GM20431 (cell line): ENCODE data around the gene TANC1.

Experiments
- in situ Hi-C: fragments of 300-500 bp; cut with MseI, MboI; formaldehyde crosslinking; loops from one replicate; pipeline ENCODE4 v1.15.0; 2020; ENCODE audit warnings: low sequenced_read_pairs; ENCODE audit not compliant: unreplicated experiment

The TANC1 gene

DNA sequence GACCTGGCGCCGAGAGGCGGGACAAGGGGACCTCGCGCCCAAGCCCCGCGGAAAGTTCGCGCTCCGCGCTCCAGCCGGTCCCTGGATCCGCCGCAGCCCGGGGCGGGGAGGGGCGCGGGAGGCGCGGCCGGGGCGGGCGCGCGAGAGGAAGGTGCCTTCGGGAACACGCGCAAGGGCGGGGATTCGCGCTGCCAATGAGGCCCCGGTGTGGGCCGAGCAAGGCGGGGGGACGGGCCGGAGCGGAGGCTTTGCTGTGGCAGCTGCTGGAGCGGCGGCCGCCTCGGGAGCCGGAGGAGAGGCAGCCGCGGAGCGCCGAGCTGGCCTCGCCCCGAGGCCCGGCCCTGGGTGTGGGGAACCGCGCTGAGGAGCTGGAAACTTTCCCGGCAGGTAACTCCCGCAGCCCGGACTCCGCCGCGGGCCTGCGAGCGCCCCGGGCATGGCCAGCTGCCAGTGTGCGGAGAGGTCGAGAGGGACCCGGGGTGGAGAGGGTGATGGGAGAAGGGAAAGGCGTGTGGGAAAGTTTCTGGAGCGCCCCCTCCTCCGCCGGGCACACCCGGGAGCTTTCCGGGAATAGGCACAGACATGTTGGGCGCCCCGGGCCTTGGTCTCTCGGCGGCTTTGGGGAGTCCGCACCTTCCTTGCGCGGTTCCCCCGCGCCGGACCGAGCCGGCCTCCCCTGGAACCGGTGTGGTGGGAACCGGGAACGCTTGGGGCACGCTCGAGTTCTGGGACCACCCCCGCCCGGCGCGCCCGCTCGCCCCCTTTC, at the start of gene TANC1:
TANC1 (plus strand) TSS at position 245 of the 766 bp plus-strand sequence. CDS start 97,271 bp downstream, outside the sequence.
- in situ Hi-C loops = no loop called here

DNA sequence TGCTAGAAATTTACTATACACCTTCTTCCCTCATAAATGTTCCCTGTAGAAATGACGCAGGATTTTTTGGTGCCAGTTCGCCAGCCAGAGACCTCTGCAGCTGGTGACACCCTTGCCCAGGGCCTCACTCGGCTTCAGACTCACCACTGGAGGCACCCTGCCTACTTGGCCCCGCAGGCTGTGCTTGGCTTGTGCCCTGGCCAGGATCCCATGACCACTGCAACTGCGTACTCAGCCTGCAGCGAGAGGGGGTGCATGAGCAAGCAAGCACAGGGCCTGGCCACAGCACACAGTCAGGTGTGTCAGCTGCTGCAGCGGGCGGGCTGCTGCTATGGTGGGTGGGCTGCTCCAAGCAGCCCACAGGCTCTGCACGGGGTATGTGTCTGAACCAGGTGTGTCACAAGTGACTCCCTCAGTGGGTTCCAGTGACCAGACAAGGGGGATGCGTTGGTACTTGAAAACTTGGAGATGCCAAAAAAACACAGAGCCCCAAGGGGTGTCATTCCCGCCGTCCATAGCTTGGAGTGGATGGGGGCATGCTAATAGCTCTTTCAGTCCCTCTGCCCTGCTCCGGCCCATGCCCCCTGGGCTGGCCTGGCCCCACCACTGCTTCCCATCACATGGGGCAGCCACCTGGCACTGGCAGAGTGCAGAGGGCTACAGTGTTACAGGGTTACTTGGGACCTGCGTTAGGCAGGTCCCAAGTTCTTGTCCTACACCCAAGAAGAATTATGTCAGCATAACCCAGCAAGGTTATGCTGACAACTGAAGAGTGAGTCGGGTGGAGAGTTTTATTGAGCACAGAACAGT, 46.6 kb upstream of the TANC1 start:
- in situ Hi-C loops = no loop called here

DNA sequence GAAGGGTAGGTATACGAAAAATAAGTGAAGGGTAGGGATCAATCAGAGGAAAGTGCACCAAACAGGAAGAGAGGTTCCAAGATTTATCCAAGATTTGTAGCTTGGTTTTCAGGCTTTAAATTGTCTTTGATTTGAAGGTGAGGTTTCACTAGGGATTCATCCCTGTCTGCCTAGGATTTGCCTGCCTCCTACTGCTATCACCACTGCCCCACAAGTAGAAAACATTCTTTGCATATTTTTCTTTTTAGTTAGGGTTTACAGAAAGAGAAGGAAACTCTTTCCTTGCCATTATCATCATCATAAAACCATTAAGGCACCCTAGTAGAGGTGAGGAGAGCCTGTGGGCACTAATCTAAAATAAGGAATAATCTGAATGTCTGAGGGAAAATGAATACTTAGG, 45.8 kb upstream of the TANC1 start:
- in situ Hi-C loops = no loop called here

DNA sequence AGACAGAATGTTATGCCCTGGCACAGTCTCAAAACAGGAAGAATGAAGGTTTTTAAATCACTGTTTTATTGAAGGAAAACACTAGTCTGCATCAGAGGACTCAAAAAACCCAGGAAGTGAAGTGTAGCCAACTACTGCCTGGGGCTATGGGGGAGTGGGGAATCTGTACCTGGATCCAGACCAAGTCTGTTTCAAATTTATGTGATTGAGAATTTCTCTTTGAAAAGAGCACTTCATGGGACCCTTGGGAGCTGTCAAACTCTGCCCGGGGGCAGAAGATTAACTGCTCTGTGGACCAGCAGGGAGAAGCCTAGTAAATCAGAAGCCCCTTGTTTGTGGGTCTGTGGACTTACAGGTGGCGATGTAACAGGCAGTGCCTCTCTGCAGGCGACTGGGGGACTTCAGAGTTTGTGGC, 45.3 kb upstream of the TANC1 start:
- in situ Hi-C loops = no loop called here

DNA sequence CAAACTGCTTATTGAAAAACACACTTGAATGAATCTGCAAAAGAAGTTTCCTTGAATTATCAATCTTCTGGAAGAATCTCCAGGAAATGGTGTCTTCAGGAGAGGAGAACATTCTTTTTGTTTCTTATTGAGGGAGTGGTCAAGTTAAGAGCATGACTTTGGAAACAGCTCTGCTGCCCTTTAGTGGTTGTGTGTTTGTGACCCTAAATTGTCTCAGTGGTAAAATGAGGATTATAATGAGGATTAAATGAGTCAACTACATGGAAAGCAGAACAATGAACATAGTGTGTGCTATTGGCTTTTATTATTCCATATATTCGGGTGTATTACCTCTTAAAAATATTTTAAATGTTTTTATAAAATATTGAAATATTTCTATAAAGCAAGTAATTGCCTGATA, 44.8 kb upstream of the TANC1 start:
- in situ Hi-C loops = no loop called here

DNA sequence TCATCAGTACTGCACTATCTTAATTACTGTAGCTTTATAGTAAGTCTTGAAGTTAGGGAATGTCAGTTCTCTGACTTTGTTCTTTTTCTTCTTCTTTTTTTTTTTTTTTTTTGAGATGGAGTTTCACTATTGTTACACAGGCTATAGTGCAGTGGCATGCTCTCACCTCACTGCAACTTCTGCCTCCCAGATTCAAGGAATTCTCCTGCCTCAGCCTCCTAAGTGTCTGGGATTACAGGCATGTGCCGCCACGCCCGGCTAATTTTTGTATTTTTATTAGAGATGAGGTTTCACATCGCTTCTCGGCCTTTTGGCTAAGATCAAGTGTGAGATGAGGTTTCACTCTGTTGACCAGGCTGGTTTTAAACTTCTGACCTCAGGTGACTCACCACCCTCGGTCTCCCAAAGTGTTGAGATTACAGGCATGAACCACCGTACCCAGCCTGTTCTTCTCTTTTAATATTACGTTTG, 41.9 kb upstream of the TANC1 start:
- in situ Hi-C loops = no loop called here

DNA sequence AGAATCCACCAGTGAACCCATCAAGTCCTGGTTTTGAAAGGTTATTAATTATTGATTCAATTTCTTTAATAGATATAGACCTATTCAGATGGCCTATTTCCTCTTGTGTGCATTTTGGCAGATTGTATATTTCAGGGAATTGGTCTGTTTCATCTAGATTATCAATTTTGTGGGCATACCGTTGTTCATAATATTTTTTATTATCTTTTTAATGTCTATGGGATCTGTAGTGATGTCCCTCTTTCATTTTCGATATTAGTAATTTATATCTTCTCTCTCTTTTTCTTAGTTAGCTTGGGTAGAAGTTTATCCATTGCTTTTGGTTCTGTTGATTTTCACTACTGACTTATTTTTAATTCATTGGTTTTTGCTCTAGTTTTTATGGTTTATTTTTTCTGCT, 39.9 kb upstream of the TANC1 start:
- in situ Hi-C loops = no loop called here

DNA sequence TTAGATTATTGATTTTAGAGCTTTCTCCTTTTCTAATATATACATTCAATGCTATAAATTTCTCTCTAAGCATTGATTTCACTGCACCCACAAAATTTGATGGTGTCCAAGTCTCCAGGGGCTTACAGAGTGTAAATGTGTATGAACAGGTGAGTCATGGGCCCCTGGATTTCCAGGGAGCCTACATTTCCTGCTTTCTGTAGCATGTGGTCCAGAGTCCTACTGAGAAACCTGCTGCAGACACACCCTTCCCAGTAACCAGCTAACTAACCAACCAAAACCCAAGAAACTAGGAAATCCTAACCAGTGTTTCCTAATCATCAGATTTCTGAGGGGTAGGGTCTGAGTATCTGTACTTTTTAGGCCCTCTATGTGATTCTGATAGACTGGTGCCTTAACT, 39.5 kb upstream of the TANC1 start:
- in situ Hi-C loops = no loop called here

DNA sequence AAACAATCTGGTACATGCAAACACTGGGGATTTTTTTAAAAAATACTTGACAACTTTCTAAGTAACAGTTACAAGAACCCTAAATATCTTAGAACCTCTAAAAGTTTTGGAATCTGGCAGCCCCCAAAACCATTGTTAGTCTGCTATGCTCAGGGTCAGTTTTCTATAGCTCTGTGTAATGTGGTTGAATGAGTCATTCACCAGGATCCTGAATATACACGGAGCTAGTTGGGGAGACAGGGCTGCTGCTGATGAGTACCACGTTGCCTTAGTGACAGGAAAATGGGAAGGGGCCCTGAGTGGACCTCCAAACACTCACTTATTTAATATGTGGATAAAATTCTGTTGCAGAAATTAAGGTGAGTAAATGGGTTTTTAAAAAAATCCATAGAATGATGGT, 36.9 kb upstream of the TANC1 start:
- in situ Hi-C loops = no loop called here

DNA sequence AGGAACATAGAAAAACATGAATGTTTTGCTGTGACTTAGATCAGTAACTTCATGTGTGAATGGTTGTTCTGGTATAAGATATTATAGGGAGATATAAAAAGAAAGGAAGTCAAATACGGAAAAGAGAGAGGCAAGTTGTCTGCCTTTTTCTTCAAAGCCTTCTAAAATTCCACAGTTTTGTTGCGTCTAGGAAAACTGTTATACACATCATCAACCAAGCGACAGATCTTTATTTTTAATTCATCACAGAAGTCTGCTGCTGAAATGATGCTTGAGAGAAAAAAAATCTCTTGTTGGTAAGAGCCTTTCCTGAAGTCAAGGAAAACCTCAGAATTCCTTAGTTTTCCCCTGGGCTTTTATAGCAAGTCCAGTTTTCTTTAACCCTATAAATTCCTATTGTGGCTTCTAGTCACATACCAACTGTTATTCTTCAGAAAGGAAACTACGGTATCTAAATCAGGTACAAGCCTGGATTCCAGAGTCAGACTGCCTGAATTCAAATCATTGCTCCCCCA, 36.3 kb upstream of the TANC1 start:
- in situ Hi-C loops = no loop called here

DNA sequence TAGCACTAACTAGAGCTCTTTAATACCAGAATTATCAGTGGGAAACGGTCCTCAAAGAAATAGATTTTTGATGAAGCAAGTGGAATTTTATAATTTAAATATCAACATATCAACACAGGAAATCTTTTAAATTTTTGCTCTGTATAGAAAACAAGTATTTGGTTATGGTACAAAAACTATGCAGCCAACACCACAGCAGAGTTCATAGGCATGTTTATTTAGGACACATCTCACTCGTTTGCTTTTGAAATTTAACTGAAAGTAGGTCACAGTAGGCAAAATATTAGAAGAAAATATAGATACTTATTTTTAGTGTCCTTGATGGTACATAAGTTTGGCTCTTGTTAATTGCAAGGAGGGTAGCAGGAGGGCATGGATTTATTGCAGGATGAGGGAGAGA, 34.3 kb upstream of the TANC1 start:
- in situ Hi-C loops = no loop called here

DNA sequence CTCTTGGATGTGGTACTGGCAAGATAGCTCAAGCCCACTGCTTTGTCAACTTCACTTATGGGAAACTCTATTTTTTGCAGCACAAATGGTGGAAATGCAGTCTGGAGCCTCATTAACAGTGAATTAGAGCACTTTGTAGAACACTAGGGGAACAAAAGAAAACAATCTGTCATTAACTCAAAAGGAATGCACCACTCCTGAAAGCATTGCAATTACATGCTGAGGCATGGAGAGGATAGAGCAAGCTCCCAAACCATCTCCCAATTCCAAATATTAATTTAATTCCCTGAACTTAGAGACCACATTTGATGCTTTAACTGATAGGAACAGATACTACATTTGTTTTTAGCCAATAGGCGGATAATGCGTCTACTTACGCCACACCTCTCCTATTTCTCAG, 32.8 kb upstream of the TANC1 start:
- in situ Hi-C loops = no loop called here

DNA sequence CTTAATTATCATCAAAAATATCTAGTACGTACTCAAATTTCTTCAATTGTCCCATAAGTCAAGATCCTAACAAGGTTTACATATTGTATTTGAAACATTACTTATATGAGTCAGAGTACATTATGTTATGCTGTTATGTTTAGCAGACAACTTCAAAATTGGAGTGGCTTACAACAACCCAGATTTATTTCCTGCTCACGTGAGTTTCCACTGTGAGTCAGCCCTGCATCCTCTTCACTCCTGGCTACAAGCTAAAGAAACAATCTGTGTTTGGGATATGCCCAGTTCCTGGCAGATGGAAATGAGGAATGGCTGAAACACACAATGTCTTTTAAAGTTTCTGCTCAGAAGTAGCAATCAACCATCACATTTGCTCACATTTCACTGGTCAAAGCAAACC, 31.5 kb upstream of the TANC1 start:
- in situ Hi-C loops = no loop called here

DNA sequence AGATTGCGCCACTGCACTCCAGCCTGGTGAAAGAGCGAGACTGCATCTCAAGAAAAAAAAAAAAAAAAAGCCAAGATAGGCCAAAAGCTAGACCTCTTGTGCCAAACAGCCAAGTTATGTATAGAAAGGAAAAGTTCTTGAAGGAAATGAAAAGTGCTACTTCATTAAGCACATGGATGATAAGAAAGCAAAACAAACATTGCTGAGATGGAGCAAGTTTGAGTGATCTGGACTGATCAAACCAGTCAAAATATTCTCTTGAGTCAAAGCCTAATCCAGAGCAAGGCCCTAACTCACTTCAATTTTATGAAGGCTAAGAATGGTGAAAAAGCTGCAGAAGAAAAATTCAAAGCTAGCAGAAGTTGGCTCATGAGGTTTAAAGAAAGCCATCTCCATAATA, 28.1 kb upstream of the TANC1 start:
- in situ Hi-C loops = no loop called here

DNA sequence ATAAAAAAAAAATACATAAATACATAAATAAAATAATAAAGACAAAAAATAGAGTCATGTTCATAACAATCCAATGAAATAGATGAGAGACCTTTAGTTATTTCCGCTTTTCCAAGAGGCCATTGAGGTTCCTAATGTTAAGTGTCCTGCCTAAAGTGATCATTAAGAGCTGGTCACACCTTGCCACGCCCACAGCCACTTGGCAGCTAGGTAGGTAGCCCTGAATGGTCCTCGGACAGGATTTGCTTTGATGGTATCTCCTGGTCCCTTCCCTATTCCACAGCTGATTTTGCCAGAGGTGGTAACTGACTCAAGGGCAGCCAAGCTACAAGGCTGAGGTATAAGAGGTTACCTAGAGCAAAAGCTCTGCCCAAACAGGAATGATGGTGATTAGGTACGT, 24.5 kb upstream of the TANC1 start:
- in situ Hi-C loops = no loop called here

DNA sequence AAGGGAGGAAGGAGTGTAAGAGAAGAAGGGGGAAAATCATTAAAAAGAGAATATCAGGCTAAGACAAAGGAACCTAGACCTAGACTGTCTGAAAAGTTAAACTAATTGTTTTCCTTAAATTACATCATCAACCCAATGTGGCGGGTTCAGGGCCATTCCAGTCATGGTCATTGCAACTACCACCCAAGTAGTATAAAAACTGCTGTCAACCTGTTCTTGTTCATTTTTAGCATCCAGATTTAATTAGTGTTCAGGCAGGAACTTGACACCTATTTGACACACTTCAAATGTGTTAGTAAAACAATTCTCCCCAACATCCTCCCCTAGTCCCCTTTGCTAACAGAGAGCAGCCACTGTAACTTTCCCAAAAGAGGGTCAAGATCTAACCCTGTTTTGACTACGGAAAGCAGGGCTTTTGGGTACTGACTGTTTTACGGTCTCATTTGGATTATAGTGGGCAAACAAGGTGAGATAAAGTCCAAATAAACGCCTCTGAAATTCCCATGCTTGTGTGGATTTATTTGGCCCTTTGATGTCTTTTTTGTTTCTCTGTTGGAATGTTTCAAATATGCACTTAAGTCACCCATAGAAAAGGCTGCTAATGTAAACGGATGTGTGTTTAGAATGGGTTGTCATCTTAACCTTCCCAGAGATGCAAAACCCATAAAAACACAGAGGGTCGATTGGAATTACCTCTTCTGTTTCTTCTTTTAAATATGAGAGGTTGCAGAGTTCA, 19.3 kb upstream of the TANC1 start:
- in situ Hi-C loops = no loop called here

DNA sequence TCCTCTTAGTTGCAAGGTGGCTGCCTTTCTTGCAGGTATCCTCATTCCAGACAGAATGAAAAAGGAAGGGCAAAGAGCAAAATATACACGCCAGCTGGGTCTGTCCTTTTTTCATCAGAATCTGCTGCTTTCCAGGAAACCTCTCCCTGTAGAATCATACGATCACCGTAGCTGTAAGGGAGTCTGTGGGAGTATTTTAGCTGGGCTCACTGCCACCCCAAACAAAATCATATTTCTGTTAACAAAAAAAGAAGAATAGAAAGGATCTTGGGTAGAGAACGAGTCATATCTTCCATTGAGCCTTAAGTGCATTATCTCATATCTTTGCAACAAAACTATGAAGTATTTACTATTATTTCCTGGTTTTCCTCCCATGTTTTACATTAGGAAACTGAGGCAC, 15.0 kb upstream of the TANC1 start:
- in situ Hi-C loops = no loop called here

DNA sequence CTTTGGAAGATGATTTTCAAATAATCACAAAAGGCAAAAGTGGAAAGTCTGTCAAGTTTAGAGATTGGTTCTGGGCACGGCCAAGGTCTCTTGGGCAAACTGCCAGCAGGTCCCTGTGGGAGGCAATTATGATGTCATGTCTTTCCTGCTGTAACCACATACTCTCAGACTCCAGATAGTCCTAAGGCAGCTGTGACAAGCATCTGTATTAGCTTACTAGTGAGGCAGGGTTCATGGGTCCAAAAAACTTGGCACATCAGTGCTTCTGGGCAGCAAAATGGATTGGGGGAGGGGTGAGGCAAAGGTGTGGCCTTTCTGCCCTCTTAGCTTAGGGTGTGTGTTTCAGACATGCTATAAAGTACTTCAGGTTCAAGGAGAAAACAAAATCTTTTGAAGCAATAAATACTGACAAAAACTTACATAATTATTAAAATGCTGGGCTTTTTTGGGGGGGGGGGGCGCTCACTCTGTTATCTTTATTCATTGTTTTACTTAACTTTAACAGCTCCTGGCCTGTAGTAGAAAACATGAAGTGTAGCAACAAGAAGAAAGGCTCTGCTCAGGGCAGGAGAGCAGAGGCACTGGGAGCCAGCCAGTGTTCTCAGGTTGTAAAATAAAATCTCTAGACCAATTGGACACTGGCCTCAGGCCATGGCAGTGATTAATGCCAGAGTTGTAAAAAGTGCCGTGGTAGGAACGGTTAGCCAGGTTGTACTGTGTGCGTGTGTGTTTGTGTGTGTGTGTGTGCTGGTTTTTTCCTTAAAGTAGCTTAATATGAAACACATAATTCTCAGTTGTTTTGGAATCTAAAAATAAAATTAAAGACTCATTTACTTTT, 14.3 kb upstream of the TANC1 start:
- in situ Hi-C loops = no loop called here

DNA sequence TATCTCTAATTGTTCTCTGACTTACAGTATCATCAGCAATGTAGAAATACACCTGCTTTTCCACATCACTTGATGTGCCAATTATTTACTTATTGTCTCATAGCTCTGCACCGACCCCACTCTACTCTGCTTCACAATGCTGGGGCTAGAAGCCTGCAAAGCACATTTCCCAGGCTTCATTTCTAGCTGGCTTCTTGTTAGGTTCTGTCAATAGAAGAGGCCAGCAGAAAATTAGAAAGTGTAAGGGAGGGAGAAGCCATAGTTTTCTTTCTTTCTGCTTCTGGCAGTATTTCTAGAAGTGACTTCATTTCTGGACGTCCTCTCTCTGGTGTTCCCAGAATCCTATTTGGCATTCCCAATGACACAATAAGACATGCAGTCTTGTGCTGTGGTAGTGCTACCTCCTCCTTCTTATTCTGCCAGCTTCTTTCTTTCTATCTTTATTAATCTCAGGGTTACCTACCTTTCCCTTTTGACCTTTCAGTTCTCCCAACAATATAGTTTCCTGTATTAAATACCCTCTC, 12.5 kb upstream of the TANC1 start:
- in situ Hi-C loops = no loop called here
